ENCODE results near the gene EARS2. TPM values are rescaled to one million over a fixed set of nuclear protein-coding genes. Genes with fewer than 3 reads are reported as not detected.

EARS2 gene
- total and polyA plus RNA-seq, 9 of the 15 experiments (the other 6 are each of a cell fraction or from before 2014, with no cell fraction given) = 17.6 to 58.6 (median 36.3) TPM

GRCh38 chr16:23597003-23597756 lies 40.0 kb upstream of the EARS2 start (continued):
- TF ChIP-seq, protein P1, sequence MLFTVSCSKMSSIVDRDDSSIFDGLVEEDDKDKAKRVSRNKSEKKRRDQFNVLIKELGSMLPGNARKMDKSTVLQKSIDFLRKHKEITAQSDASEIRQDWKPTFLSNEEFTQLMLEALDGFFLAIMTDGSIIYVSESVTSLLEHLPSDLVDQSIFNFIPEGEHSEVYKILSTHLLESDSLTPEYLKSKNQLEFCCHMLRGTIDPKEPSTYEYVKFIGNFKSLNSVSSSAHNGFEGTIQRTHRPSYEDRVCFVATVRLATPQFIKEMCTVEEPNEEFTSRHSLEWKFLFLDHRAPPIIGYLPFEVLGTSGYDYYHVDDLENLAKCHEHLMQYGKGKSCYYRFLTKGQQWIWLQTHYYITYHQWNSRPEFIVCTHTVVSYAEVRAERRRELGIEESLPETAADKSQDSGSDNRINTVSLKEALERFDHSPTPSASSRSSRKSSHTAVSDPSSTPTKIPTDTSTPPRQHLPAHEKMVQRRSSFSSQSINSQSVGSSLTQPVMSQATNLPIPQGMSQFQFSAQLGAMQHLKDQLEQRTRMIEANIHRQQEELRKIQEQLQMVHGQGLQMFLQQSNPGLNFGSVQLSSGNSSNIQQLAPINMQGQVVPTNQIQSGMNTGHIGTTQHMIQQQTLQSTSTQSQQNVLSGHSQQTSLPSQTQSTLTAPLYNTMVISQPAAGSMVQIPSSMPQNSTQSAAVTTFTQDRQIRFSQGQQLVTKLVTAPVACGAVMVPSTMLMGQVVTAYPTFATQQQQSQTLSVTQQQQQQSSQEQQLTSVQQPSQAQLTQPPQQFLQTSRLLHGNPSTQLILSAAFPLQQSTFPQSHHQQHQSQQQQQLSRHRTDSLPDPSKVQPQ (CRISPR knock-in tag; IDR thresholded peaks at IDR 0.05; ENCODE audit: borderline replicate concordance) = peak; percentile 94
- TF ChIP-seq GABPB2 (CRISPR knock-in tag; conservative IDR thresholded peaks at IDR 0.05) (peak; percentile 87; the same call in 1 of the 2 replicates), ARHGAP35 (IDR thresholded peaks at IDR 0.05; ENCODE audit: partially characterized antibody) (no peak), ZNF224 (CRISPR knock-in tag; IDR thresholded peaks at IDR 0.05) (no peak), ZNF79 (CRISPR knock-in tag; IDR thresholded peaks at IDR 0.05; ENCODE audit: low read depth) (peak; percentile 98), ZNF324 (CRISPR knock-in tag; IDR thresholded peaks at IDR 0.05) (peak; percentile 91), GABPB1 (CRISPR knock-in tag; IDR thresholded peaks at IDR 0.05) (peak; percentile 56), ZNF354B (CRISPR knock-in tag; IDR thresholded peaks at IDR 0.05) (peak; percentile 99), CBX2 (IDR thresholded peaks at IDR 0.05; ENCODE audit: insufficient read depth, low read length, poor library complexity, severe bottlenecking) (no peak), CBFB (CRISPR knock-in tag; IDR thresholded peaks at IDR 0.05) (no peak), CBX8 (IDR thresholded peaks at IDR 0.05; ENCODE audit: borderline replicate concordance, extremely low read depth, low read depth, low read length, poor library complexity, severe bottlenecking) (no peak), BRF2 (IDR thresholded peaks at IDR 0.05; ENCODE audit: borderline replicate concordance, insufficient read depth, insufficient read length) (no peak), HDAC1 (IDR thresholded peaks at IDR 0.05) (peak; percentile 68 to 84; a peak in 2 of 4 replicates), CHD4 (IDR thresholded peaks at IDR 0.05; ENCODE audit: insufficient read depth, insufficient replicate concordance, low read depth, low read length, poor library complexity, severe bottlenecking) (no peak), HDAC2 (IDR thresholded peaks at IDR 0.05) (peak; percentile 96), NR2C2 (CRISPR knock-in tag; IDR thresholded peaks at IDR 0.05) (no peak), NR2C2 (tag; IDR thresholded peaks at IDR 0.05) (peak; percentile 89), NUFIP1 (IDR thresholded peaks at IDR 0.05; ENCODE audit: partially characterized antibody) (peak; percentile 99), NKRF (IDR thresholded peaks at IDR 0.05; ENCODE audit: borderline replicate concordance) (no peak), ZNF143 (CRISPR knock-in tag; IDR thresholded peaks at IDR 0.05) (no peak), SPI1 (IDR thresholded peaks at IDR 0.05; ENCODE audit: borderline replicate concordance, low read depth, low read length) (no peak), ZNF133 (CRISPR knock-in tag; IDR thresholded peaks at IDR 0.05) (peak; percentile 92; the same call in 1 of the 2 replicates), BHLHE40 (IDR thresholded peaks at IDR 0.05; ENCODE audit: low read length) (no peak)
